ENCODE results near the gene NFATC1. TPM values are rescaled to one million over a fixed set of nuclear protein-coding genes. Genes with fewer than 3 reads are reported as not detected.
A peak's percentile ranks its signal among the peaks of the same experiment; 100 is the strongest.
"Not testable (repeated sequence)": the region's sequence is repeated elsewhere in the genome, so short reads cannot be mapped to it uniquely, and the experiment has no call there.

The NFATC1 gene
- polyA plus RNA-seq, 3 donors: 6.0 to 6.4 (median 6.1) TPM

- peak in 1 of 3 donors; percentile 69 for DNase-seq (ENCODE audit: low read depth in 3 of 3, low spot score in 2 of 3)
Measured at GRCh38 chr18:79496978-79497637, 101.4 kb downstream of the NFATC1 start.

GRCh38 chr18:79497638-79498081, 101.9 kb downstream of the NFATC1 start:
- no peak for DNase-seq (ENCODE audit: low read depth in 3 of 3, low spot score in 2 of 3)

GRCh38 chr18:79498662-79499061, 102.9 kb downstream of the NFATC1 start:
- DNase-seq (ENCODE audit: low read depth in 3 of 3, low spot score in 2 of 3): no peak

GRCh38 chr18:79501006-79501405, 105.3 kb downstream of the NFATC1 start:
- no peak for DNase-seq (ENCODE audit: low read depth in 3 of 3, low spot score in 2 of 3)

- DNase-seq (ENCODE audit: low read depth in 3 of 3, low spot score in 2 of 3): no peak
Measured at GRCh38 chr18:79502782-79503181, 107.1 kb downstream of the NFATC1 start.

GRCh38 chr18:79503406-79503805, 107.7 kb downstream of the NFATC1 start:
- DNase-seq (ENCODE audit: low read depth in 3 of 3, low spot score in 2 of 3): no peak

- DNase-seq (ENCODE audit: low read depth in 3 of 3, low spot score in 2 of 3): no peak
Measured at GRCh38 chr18:79504034-79504433, 108.3 kb downstream of the NFATC1 start.

GRCh38 chr18:79504495-79504894, 108.8 kb downstream of the NFATC1 start:
- not testable (repeated sequence) for DNase-seq (ENCODE audit: low read depth in 3 of 3, low spot score in 2 of 3)

- not testable (repeated sequence) for DNase-seq (ENCODE audit: low read depth in 3 of 3, low spot score in 2 of 3)
Measured at GRCh38 chr18:79505465-79505864, 109.7 kb downstream of the NFATC1 start.

GRCh38 chr18:79506191-79507075, 110.7 kb downstream of the NFATC1 start:
- DNase-seq (ENCODE audit: low read depth in 3 of 3, low spot score in 2 of 3): no peak

GRCh38 chr18:79507076-79507545, 111.4 kb downstream of the NFATC1 start:
- DNase-seq (ENCODE audit: low read depth in 3 of 3, low spot score in 2 of 3): no peak

GRCh38 chr18:79507546-79508480, 112.1 kb downstream of the NFATC1 start:
- peak in 1 of 3 donors; percentile 61 for DNase-seq (ENCODE audit: low read depth in 3 of 3, low spot score in 2 of 3)

GRCh38 chr18:79508565-79509535, 113.1 kb downstream of the NFATC1 start:
- no peak for DNase-seq (ENCODE audit: low read depth in 3 of 3, low spot score in 2 of 3)

- DNase-seq (ENCODE audit: low read depth in 3 of 3, low spot score in 2 of 3): no peak
Measured at GRCh38 chr18:79509536-79509930, 113.8 kb downstream of the NFATC1 start.

GRCh38 chr18:79510046-79510685, 114.4 kb downstream of the NFATC1 start:
- DNase-seq (ENCODE audit: low read depth in 3 of 3, low spot score in 2 of 3): no peak

GRCh38 chr18:79510731-79511241, 115.1 kb downstream of the NFATC1 start:
- DNase-seq (ENCODE audit: low read depth in 3 of 3, low spot score in 2 of 3): no peak

- no peak for DNase-seq (ENCODE audit: low read depth in 3 of 3, low spot score in 2 of 3)
Measured at GRCh38 chr18:79511271-79511670, 115.5 kb downstream of the NFATC1 start.

- no peak for DNase-seq (ENCODE audit: low read depth in 3 of 3, low spot score in 2 of 3)
Measured at GRCh38 chr18:79511671-79512301, 116.1 kb downstream of the NFATC1 start.

All from right renal cortex interstitium (tissue), 3 donors.